AG10803 (cell line): Measurements from ENCODE around the gene MOV10.

ENCODE experiments used
- DNase-seq: peaks from one replicate; pipeline ENCODE4 v3.0.0; 2010; ENCODE audit warnings: low read depth
- H3K4me3 ChIP-seq: 2 replicates; pipeline ENCODE4 v1.5.1; 2011; ENCODE audit warnings: mild to moderate bottlenecking, low read length, control low read depth
- TF ChIP-seq, protein P1 (sequence below): conservative IDR thresholded peaks from 2 replicates; pipeline ENCODE4 v1.5.1; 2011; ENCODE audit warnings: mild to moderate bottlenecking, low read length, control low read depth, inconsistent platforms

Gene MOV10

DNA sequence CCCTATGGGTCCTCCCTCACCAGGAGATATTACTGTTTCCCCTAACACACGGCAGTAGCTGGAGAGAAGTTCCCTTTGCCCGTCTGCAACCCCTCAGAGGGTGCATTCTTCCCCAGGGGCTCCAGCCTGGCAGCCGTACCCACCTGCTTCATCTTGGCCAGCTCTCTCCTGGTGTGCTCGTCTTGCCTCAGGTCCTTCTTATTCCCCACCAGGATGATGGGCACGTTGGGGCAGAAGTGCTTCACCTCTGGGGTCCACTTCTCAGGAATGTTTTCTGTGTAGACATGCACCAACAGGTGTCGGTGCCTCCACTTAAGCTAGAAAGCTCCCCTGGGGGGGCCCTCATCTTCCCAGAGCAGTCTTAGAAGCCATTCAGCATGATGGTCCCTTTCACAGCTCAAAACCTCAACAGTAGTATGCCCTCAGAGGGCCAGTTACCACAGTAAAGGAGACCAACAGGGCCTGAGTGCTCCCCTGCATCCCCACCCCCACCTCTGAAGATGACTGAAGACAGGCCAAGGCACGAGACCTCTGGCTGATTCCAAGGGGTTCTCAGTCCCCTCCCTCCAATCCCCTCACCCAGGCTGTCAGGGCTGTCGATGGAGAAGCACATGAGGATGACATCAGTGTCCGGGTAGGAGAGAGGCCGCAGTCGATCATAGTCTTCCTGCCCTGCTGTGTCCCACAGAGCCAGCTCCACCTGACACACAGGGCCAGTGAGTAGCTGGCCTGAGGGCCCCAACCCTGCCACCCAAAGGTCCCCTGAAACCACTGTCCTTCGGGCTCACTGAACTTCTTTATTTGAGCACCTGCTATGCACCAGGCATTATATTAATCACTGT lies 28.2 kb downstream of the MOV10 start:
- no peak for DNase-seq
- TF ChIP-seq, protein P1, sequence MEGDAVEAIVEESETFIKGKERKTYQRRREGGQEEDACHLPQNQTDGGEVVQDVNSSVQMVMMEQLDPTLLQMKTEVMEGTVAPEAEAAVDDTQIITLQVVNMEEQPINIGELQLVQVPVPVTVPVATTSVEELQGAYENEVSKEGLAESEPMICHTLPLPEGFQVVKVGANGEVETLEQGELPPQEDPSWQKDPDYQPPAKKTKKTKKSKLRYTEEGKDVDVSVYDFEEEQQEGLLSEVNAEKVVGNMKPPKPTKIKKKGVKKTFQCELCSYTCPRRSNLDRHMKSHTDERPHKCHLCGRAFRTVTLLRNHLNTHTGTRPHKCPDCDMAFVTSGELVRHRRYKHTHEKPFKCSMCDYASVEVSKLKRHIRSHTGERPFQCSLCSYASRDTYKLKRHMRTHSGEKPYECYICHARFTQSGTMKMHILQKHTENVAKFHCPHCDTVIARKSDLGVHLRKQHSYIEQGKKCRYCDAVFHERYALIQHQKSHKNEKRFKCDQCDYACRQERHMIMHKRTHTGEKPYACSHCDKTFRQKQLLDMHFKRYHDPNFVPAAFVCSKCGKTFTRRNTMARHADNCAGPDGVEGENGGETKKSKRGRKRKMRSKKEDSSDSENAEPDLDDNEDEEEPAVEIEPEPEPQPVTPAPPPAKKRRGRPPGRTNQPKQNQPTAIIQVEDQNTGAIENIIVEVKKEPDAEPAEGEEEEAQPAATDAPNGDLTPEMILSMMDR = no peak
- no peak overlapping the region for H3K4me3 ChIP-seq

DNA sequence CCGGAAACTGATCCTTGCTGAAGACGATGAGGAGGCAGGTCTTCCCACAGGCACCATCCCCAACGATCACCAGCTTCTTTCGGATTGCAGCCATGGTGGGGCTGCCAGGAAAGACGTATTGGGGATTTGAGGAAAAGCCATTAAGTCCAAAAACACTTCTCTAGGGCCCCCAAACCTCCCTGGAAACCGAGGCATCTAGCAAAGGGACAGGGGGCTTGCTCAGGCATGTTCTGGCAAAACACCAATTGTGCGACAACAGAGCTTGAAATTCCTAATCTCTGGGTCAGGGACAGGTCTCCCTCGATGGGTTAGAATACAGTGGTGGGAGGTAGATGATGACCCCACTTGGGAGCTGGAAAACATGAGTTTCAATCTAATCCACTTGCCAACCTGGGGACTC lies 29.2 kb downstream of the MOV10 start:
- no peak overlapping the region for H3K4me3 ChIP-seq
- TF ChIP-seq, protein P1 = no peak
- DNase-seq = no peak

DNA sequence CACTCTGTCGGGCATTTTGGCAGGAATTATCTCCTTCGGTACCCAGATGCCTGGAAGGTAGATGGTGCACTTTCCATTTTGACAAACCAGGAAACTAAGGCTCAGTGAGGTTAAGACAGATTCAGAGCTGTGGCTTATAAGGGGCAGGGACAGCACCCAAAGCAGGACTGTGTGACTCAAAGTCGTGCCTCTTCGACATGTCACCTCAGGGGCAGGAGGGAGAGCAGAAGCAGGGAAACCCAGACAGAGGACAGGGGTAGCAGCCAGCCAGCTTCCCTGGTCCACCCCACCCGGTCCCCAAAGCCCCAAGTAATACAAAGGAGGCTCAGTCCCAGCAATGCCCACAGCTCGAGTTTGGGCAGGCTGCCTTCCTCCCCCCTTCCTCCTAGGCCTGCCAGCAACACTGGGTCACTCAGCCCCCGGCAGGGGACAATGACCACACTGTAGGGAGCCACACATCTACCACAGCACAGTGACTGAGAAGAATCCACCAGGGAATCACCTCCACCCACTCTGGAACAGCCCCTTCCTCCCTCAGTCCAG lies 30.0 kb downstream of the MOV10 start:
- peak overlapping the region; percentile 90 for H3K4me3 ChIP-seq
- TF ChIP-seq, protein P1 = no peak
- no peak for DNase-seq

DNA sequence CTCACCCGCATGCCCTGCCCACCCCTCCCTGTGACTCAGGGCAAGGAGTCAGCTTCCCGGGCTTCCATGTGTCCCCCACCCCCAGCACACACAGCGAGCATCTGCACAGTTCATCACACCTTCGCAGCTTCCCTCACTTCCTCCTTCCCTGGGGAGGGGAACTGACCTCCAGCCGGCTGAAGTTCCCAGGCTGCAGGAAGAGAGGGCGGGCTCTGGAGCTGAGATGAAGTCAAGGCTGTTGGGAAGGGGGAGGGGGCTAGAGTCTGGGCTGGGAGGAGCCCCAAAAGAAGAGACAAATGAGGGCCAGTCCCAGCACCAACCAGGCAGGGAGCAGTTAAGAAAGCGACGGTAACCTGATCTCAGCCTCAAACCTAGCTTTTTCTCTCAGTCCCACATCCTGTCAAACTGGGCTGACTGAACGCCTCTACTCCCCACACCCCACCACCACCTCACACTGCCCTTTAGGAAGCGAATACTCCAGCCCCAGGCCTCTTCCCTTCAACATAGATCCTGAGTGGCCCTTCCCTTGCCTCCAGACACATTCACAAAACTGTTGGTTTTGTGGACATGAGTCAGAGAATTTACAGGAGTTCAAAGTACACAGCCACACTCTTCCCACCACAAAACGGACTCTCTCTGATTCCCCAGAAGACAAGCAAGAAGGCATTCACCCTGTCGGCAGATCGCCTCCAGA lies 30.6 kb downstream of the MOV10 start:
- H3K4me3 ChIP-seq = peak overlapping the region; percentile 90

DNA sequence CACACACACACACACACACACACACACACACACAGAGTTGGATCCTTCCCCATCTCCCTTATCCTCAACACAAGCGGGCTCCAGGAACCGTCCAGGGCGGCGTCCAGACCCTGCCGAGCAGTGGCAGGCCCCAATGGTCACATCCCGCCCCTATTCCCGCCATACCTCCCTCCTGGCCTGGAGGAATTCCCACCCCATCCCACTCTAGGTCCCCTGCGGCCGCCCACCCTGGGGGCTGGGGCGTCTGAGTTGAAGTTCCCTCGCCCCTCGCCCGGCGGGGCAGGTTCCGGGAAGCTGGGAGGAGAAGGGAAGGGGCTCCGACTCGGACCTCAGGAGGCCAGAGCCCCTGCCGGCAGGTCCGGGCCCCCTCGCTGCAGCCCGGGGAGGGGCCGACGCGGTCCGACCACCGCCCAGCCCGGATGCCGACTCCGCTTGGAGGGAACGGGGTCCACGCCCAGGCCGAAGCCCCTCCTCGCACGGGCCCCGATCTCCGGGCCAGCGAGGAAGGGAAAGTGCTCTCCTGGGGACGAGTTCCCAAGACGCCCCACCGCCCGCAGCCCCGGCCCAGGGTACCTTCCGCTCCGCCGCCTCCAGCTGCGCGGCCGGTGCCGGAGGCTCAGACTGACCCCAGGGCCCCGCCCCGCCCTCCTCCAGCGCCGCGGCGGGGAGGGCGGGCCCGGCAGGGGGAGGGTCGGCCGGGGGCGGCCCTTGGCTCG lies 32.2 kb downstream of the MOV10 start, which contains the start of gene RHOC:
TSS of gene RHOC (minus strand) at position 623 of the 716 bp plus-strand sequence. CDS start 3,328 bp downstream, outside the sequence.
- peak within 1 kb of the TSS; percentile 90 for H3K4me3 ChIP-seq
- peak; percentile 37 for DNase-seq
- TF ChIP-seq, protein P1 = no peak

More for the DNA sequence above, 30.6 kb downstream of the MOV10 start:
- TF ChIP-seq, protein P1 = no peak
- peak; percentile 94 for DNase-seq

DNA sequence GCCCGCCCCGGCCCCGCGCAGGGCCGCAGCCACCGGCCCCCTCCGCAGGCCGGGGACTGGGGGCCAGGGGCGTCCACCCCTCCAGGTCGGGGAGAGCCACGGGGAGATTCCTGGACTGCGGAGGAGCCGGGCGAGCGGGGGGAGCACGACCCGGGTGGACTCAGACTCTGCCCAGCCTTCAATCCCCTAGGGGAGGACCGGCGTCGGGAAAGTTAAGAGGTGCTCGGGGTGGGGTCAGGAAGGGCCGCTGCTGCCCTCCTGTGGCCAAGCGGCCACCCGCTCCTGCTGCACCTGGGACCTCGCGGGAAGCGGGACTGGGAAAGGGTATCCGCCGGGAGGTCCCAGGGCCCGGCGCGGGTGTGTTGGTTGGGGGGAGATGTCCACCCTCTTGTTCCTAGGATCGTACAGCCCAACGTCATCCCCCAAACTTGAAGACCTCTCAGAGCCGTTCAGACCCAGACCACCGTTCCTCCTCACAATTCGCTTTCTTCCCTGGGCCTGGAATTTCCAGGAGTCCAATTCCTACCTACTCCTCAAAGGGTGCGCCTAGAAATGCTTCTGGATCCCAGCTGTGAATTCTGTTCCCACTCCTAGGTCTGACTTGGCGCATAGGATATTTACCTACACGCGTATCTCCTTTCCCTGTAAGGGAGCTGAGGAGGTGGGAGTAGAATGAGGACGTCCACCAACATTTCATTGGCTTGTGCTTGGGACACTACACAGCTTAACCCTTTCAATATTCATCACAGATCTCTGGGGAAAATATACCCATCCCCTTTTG lies 33.0 kb downstream of the MOV10 start:
- TF ChIP-seq, protein P1 = peak; percentile 70
- peak overlapping the region; percentile 68 for H3K4me3 ChIP-seq
- DNase-seq = peak; percentile 84
